Caco-2 (cell line): ENCODE measurements around the gene SORCS2. TPM values are rescaled to one million over a fixed set of nuclear protein-coding genes. Genes with fewer than 3 reads are reported as not detected.

Source experiments
- BruUV-seq: library from RNA; stranded (reverse); fragments of 400-500 nt; replicated peaks from 2 replicates; lab custom pipeline; 2021; lab: Mats Ljungman, UMichigan
- CTCF ChIA-PET: fragments of 300-600 bp; sonication (Branson Sonifier 250); formaldehyde crosslinking; loops from one replicate; lab custom pipeline; 2022; ENCODE audit warnings: antibody characterized with exemption; lab: Charles Lee
- POLR2A ChIA-PET: fragments of 300-600 bp; sonication (Branson Sonifier 250); formaldehyde crosslinking; loops from one replicate; lab custom pipeline; 2022; ENCODE audit warnings: antibody characterized with exemption; lab: Charles Lee
- DNase-seq, 2 experiments: peaks; one replicate each; pipeline versions ENCODE4 v3.0.0 to v3.0.0-alpha.2; 2020 to 2022
- H3K27me3 ChIP-seq: replicated peaks from 2 replicates; pipeline ENCODE4 v1.6.0; 2011; ENCODE audit warnings: low read length; ENCODE audit not compliant: control insufficient read depth, insufficient read depth
- H3K36me3 ChIP-seq: 2 replicates; pipeline ENCODE4 v1.5.1; 2011; ENCODE audit warnings: low read length; ENCODE audit not compliant: control insufficient read depth, insufficient read depth
- H3K4me1 ChIP-seq: fragments of 250-450 bp; sonication (Bioruptor Pico); 2 replicates; pipeline ENCODE4 v1.5.1; 2020; ENCODE audit warnings: mild to moderate bottlenecking
- H3K4me3 ChIP-seq: 2 replicates; pipeline ENCODE4 v1.5.1; 2011; ENCODE audit warnings: low read depth, mild to moderate bottlenecking, control low read depth, low read length
- H3K9me3 ChIP-seq: fragments of 250-450 bp; sonication (Bioruptor Pico); 2 replicates; pipeline ENCODE4 v1.5.1; 2020; ENCODE audit warnings: mild to moderate bottlenecking, moderate library complexity
- H3K27ac Mint-ChIP-seq: one replicate; pipeline ENCODE4 v1.8.0; 2022; ENCODE audit warnings: mixed read lengths; ENCODE audit not compliant: unreplicated experiment
- H3K27me3 Mint-ChIP-seq: one replicate; pipeline ENCODE4 v1.8.0; 2022; ENCODE audit warnings: mixed read lengths; ENCODE audit not compliant: insufficient read depth, unreplicated experiment
- H3K36me3 Mint-ChIP-seq: one replicate; pipeline ENCODE4 v1.8.0; 2022; ENCODE audit warnings: mild to moderate bottlenecking, mixed read lengths; ENCODE audit not compliant: insufficient read depth, unreplicated experiment
- H3K4me1 Mint-ChIP-seq: one replicate; pipeline ENCODE4 v1.8.0; 2022; ENCODE audit warnings: low read depth, mixed read lengths; ENCODE audit not compliant: unreplicated experiment
- H3K4me3 Mint-ChIP-seq: one replicate; pipeline ENCODE4 v1.8.0; 2022; ENCODE audit warnings: mild to moderate bottlenecking, moderate library complexity, mixed read lengths; ENCODE audit not compliant: unreplicated experiment
- H3K9me3 Mint-ChIP-seq: one replicate; pipeline ENCODE4 v1.8.0; 2022; ENCODE audit warnings: mixed read lengths; ENCODE audit not compliant: unreplicated experiment
- CTCF ChIP-seq, 2 experiments: fragments of 200-600 bp in 1 of 2; IDR thresholded peaks; 1 replicate in 1 of 2; 2 replicates in 1 of 2; pipeline versions ENCODE4 v1.5.1 to v1.8.0; 2011 to 2022; ENCODE audit warnings: antibody characterized with exemption in 1 of 2, control low read depth in 1 of 2, inconsistent platforms in 1 of 2, low read depth in 1 of 2, low read length in 1 of 2, mild to moderate bottlenecking in 1 of 2, moderate library complexity in 1 of 2; ENCODE audit not compliant: insufficient read depth in 1 of 2, severe bottlenecking in 1 of 2, unreplicated experiment in 1 of 2
- intact Hi-C: fragments of 100-400 bp; cut with micrococcal nuclease; formaldehyde crosslinking; loops from one replicate; pipeline ENCODE4 v1.10.0; 2022; ENCODE audit not compliant: unreplicated experiment
- total RNA-seq: library from RNA; stranded (reverse); gene quantifications from 2 replicates; pipeline ENCODE4 v1.2.3, GENCODE V29; 2022

SORCS2 gene
- total RNA-seq, 1 experiment from 2014 or later = 1.6 TPM

- ChIA-PET POLR2A (no interaction called here), CTCF (no interaction called here)
- H3K4me3 ChIP-seq = no peak overlapping the region
- Mint-ChIP-seq H3K4me3 (no peak overlapping the region), H3K27me3 (no peaks in the 10 kb centered on the region), H3K27ac (no peak overlapping the region), H3K4me1 (no peaks in the 10 kb centered on the region), H3K36me3 (no peaks in the 10 kb centered on the region), H3K9me3 (no peaks in the 10 kb centered on the region)
- BruUV-seq = no TSS peak
- H3K9me3 ChIP-seq = no peaks in the 10 kb centered on the region
- no peaks in the 10 kb centered on the region for H3K27me3 ChIP-seq
- no peak for TF ChIP-seq CTCF (IDR thresholded peaks at IDR 0.05; ENCODE audit: insufficient read depth in 1 of 2, low read depth in 1 of 2, low read length in 1 of 2, severe bottlenecking in 1 of 2, unreplicated experiment in 1 of 2)
- no peaks in the 10 kb centered on the region for H3K4me1 ChIP-seq
- intact Hi-C loops = no loop called here
- H3K36me3 ChIP-seq = no peaks in the 10 kb centered on the region
- DNase-seq = no peak
These were observed 41.3 kb downstream of the SORCS2 start for GRCh38 chr4:7233601-7234000.

GRCh38 chr4:7234355-7235029 is 42.2 kb downstream of the SORCS2 start:
- Mint-ChIP-seq H3K27me3 (no peaks in the 10 kb centered on the region), H3K4me1 (no peaks in the 10 kb centered on the region), H3K9me3 (no peaks in the 10 kb centered on the region), H3K4me3 (no peak overlapping the region), H3K36me3 (no peaks in the 10 kb centered on the region), H3K27ac (no peak overlapping the region)
- H3K4me1 ChIP-seq = no peaks in the 10 kb centered on the region
- no TSS peak for BruUV-seq
- H3K36me3 ChIP-seq = no peaks in the 10 kb centered on the region
- POLR2A ChIA-PET = no interaction called here
- intact Hi-C loops = no loop called here
- no peaks in the 10 kb centered on the region for H3K9me3 ChIP-seq
- H3K27me3 ChIP-seq = no peaks in the 10 kb centered on the region
- DNase-seq = no peak
- no peak overlapping the region for H3K4me3 ChIP-seq
- CTCF ChIA-PET = interaction anchor here (0.6 kb wide), 1 partner anchor 42 kb away, joined by 3 read pairs; the partner anchor contains the start of gene SORCS2
- TF ChIP-seq CTCF (IDR thresholded peaks at IDR 0.05; ENCODE audit: insufficient read depth in 1 of 2, low read depth in 1 of 2, low read length in 1 of 2, severe bottlenecking in 1 of 2, unreplicated experiment in 1 of 2) = no peak

GRCh38 chr4:7235030-7235380 is 42.7 kb downstream of the SORCS2 start:
- H3K27me3 Mint-ChIP-seq = no peaks in the 10 kb centered on the region
- H3K36me3 Mint-ChIP-seq = no peaks in the 10 kb centered on the region
- Histone ChIP-seq H3K36me3 (no peaks in the 10 kb centered on the region), H3K4me1 (no peaks in the 10 kb centered on the region), H3K27me3 (no peaks in the 10 kb centered on the region), H3K4me3 (no peak overlapping the region), H3K9me3 (no peaks in the 10 kb centered on the region)
- TF ChIP-seq CTCF (IDR thresholded peaks at IDR 0.05; ENCODE audit: insufficient read depth in 1 of 2, low read depth in 1 of 2, low read length in 1 of 2, severe bottlenecking in 1 of 2, unreplicated experiment in 1 of 2) = no peak
- no peaks in the 10 kb centered on the region for H3K9me3 Mint-ChIP-seq
- H3K27ac Mint-ChIP-seq = no peak overlapping the region
- DNase-seq = no peak
- ChIA-PET POLR2A (no interaction called here), CTCF (interaction anchor here (0.6 kb wide), 1 partner anchor 43 kb away, joined by 3 read pairs; the partner anchor contains the start of gene SORCS2)
- no peaks in the 10 kb centered on the region for H3K4me1 Mint-ChIP-seq
- H3K4me3 Mint-ChIP-seq = no peak overlapping the region
- intact Hi-C loops = no loop called here
- no TSS peak for BruUV-seq
